ENCODE data around the gene WRAP73. TPM values are rescaled to one million over a fixed set of nuclear protein-coding genes. Genes with fewer than 3 reads are reported as not detected.

The WRAP73 gene
- polyA plus RNA-seq, 2 of the 4 experiments (the other 2 are of a cell fraction) = 15.4 to 16.1 TPM

GRCh38 chr1:3687504-3687903 lies 37.6 kb upstream of the WRAP73 start:
- CTCF ChIA-PET = interaction anchor here (1.5 kb wide), 1 partner anchor 37 kb away, joined by 9 read pairs; no protein-coding TSS in a partner anchor
- H3K4me2 ChIP-seq = no peak overlapping the region
- no peak overlapping the region for H3K4me3 ChIP-seq
- no peaks in the 10 kb centered on the region for H3K4me1 ChIP-seq
- no peaks in the 10 kb centered on the region for H3K9me3 ChIP-seq
- H3K27ac ChIP-seq = no peak overlapping the region
- ATAC-seq (no peak), DNase-seq (ENCODE audit: low read depth in 1 of 2, low spot score in 1 of 2) (no peak), FAIRE-seq (no peak)
- POLR2A ChIA-PET = no interaction called here
- WGBS (ENCODE audit: missing lambda C conversion rate) = 100% methylated on average over 1 of the region's 12 CpGs
- TF ChIP-seq ELK1 (IDR thresholded peaks at IDR 0.05; ENCODE audit: low read depth, low read length) = no peak
- no peak for TF ChIP-seq BCL3 (IDR thresholded peaks at IDR 0.05)
- no peak for TF ChIP-seq KDM5A (IDR thresholded peaks at IDR 0.05)
- no peak for TF ChIP-seq MAFK (IDR thresholded peaks at IDR 0.05; ENCODE audit: partially characterized antibody)
- no peak for TF ChIP-seq RAD21 (conservative IDR thresholded peaks at IDR 0.05 in 1 of 2, IDR thresholded peaks at IDR 0.05 in 1 of 2)
- TF ChIP-seq CHD4 (IDR thresholded peaks at IDR 0.05; ENCODE audit: borderline replicate concordance) = no peak
- no peak for TF ChIP-seq RNF2 (IDR thresholded peaks at IDR 0.05; ENCODE audit: borderline replicate concordance, low read depth)
- no peak for TF ChIP-seq RCOR1 (IDR thresholded peaks at IDR 0.05; ENCODE audit: low read depth, low read length)
- TF ChIP-seq PHF8 (IDR thresholded peaks at IDR 0.05; ENCODE audit: borderline replicate concordance, low read depth) = no peak
- TF ChIP-seq FOSL2 (IDR thresholded peaks at IDR 0.05) = no peak
- no peak for TF ChIP-seq FOSL2 (CRISPR knock-in tag; IDR thresholded peaks at IDR 0.05)
- no peak for TF ChIP-seq ZSCAN20 (CRISPR knock-in tag; IDR thresholded peaks at IDR 0.05)
- TF ChIP-seq JUNB (IDR thresholded peaks at IDR 0.05) = no peak
- no peak for TF ChIP-seq MYC (IDR thresholded peaks at IDR 0.05; ENCODE audit: borderline replicate concordance, low read length)
- TF ChIP-seq EHMT2 (IDR thresholded peaks at IDR 0.05; ENCODE audit: low read depth) = no peak
- TF ChIP-seq KDM1A (IDR thresholded peaks at IDR 0.05; ENCODE audit: low read depth) = no peak
- no peak for TF ChIP-seq NFE2L2 (conservative IDR thresholded peaks at IDR 0.05; ENCODE audit: low read length)
- TF ChIP-seq CBX2 (IDR thresholded peaks at IDR 0.05; ENCODE audit: borderline replicate concordance, low read depth) = no peak
- TF ChIP-seq ESRRA (IDR thresholded peaks at IDR 0.05; ENCODE audit: borderline replicate concordance, low read length) = no peak
- TF ChIP-seq RARB (CRISPR knock-in tag; IDR thresholded peaks at IDR 0.05) = no peak
- no peak for TF ChIP-seq FOSB (CRISPR knock-in tag; IDR thresholded peaks at IDR 0.05)

- ChIA-PET CTCF (interaction anchor here (1.5 kb wide), 1 partner anchor 38 kb away, joined by 9 read pairs; no protein-coding TSS in a partner anchor), POLR2A (no interaction called here)
Observed at GRCh38 chr1:3685906-3686305, 36.0 kb upstream of the WRAP73 start.

More at GRCh38 chr1:3685906-3686305, 36.0 kb upstream of the WRAP73 start:
- FAIRE-seq = no peak
- H3K4me3 ChIP-seq = no peak overlapping the region
- H3K4me2 ChIP-seq = no peak overlapping the region
- WGBS (ENCODE audit: missing lambda C conversion rate) = 60% methylated on average over 9 of the region's 19 CpGs
- no peak overlapping the region for H3K27ac ChIP-seq
- TF ChIP-seq EHF (CRISPR knock-in tag; IDR thresholded peaks at IDR 0.05) (no peak), CHD2 (IDR thresholded peaks at IDR 0.05; ENCODE audit: low read length, partially characterized antibody) (no peak), PBX3 (IDR thresholded peaks at IDR 0.05) (no peak)
- no peaks in the 10 kb centered on the region for H3K9me3 ChIP-seq
- no peak for DNase-seq (ENCODE audit: low read depth in 1 of 2, low spot score in 1 of 2)
- no peaks in the 10 kb centered on the region for H3K4me1 ChIP-seq
- no peak for ATAC-seq
